Mucosa of stomach (tissue), 1 donor: ENCODE measurements around the gene AP2A1.
A peak's percentile ranks its signal among the peaks of the same experiment; 100 is the strongest.
"Not testable (repeated sequence)": the region's sequence is repeated elsewhere in the genome, so short reads cannot be mapped to it uniquely, and the experiment has no call there.

ENCODE experiments used
- H3K27me3 ChIP-seq: one replicate; pipeline ENCODE4 v1.7.0; 2013; ENCODE audit warnings: mild to moderate bottlenecking, low read length; ENCODE audit not compliant: control insufficient read depth, insufficient read depth
- H3K36me3 ChIP-seq: one replicate; pipeline ENCODE4 v1.7.0; 2013; ENCODE audit warnings: low read length; ENCODE audit not compliant: control insufficient read depth, insufficient read depth
- H3K4me1 ChIP-seq: one replicate; pipeline ENCODE4 v1.7.0; 2013; ENCODE audit warnings: mild to moderate bottlenecking, low read length; ENCODE audit not compliant: control insufficient read depth, insufficient read depth
- H3K4me3 ChIP-seq: one replicate; pipeline ENCODE4 v1.7.0; 2013; ENCODE audit warnings: low read length
- H3K9ac ChIP-seq: one replicate; pipeline ENCODE4 v1.7.0; 2013; ENCODE audit warnings: mild to moderate bottlenecking, low read length, moderate library complexity
- H3K9me3 ChIP-seq: one replicate; pipeline ENCODE4 v1.7.0; 2013; ENCODE audit warnings: mild to moderate bottlenecking, low read length, moderate library complexity; ENCODE audit not compliant: control insufficient read depth
- donor health status: Pancreatic carcinoma.

The AP2A1 gene

DNA sequence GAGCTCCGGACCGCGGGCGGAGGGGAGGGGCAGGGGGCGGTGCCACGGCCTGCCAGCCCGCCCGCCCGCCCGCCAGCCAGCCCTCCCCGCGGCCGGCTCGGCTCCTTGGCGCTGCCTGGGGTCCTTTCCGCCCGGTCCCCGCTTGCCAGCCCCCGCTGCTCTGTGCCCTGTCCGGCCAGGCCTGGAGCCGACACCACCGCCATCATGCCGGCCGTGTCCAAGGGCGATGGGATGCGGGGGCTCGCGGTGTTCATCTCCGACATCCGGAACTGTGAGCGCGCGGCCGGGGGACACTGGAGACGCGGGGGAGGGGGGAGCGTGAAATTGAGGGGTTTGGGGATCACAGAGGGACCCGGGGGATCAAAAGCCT lies at the start of gene AP2A1:
Gene AP2A1, plus strand, starts transcription at position 72 of the 370 bp plus-strand sequence. Its CDS starts 133 bp downstream, at position 205.
- Histone ChIP-seq H3K9ac (peak within 1 kb of the TSS; percentile 93), H3K9me3 (no peaks in the 10 kb centered on the region), H3K4me3 (peak within 1 kb of the TSS; percentile 96), H3K27me3 (no peaks in the 10 kb centered on the region), H3K36me3 (no peaks in the 10 kb centered on the region), H3K4me1 (peaks cover 27% of the 10 kb centered on the region)

DNA sequence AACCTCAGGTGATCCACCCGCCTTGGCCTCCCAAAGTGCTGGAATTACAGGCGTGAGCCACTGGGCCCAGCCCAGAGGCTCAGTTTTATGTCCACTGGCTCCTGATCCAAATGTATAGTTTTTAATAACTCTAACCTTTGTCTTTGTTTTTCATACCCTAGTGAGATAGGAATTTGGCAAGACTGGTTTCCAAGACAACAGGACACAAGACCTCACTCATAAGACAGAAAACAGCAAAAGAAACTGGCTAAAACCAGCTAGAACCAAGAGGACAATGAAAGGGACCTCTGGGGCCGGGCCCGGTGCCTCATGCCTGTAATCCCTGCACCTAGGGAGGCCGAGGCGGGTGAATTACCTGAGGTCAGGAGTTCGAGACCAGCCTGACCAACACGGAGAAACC lies 48.3 kb upstream of the AP2A1 start:
- H3K4me3 ChIP-seq: no peak overlapping the region
- H3K9ac ChIP-seq: no peak overlapping the region

GRCh38 chr19:49718991-49719390 lies 47.8 kb upstream of the AP2A1 start:
- Histone ChIP-seq H3K9ac (no peak overlapping the region), H3K9me3 (no peaks in the 10 kb centered on the region), H3K4me3 (no peak overlapping the region), H3K27me3 (no peaks in the 10 kb centered on the region), H3K36me3 (no peaks in the 10 kb centered on the region), H3K4me1 (no peaks in the 10 kb centered on the region)

More for the DNA sequence above, 48.3 kb upstream of the AP2A1 start:
- no peaks in the 10 kb centered on the region for H3K9me3 ChIP-seq
- H3K27me3 ChIP-seq: no peaks in the 10 kb centered on the region
- no peaks in the 10 kb centered on the region for H3K4me1 ChIP-seq
- H3K36me3 ChIP-seq: no peaks in the 10 kb centered on the region

GRCh38 chr19:49719420-49719819 lies 47.4 kb upstream of the AP2A1 start:
- H3K4me1 ChIP-seq, H3K9ac ChIP-seq, H3K9me3 ChIP-seq, H3K4me3 ChIP-seq, H3K27me3 ChIP-seq, H3K36me3 ChIP-seq: not testable (repeated sequence)

DNA sequence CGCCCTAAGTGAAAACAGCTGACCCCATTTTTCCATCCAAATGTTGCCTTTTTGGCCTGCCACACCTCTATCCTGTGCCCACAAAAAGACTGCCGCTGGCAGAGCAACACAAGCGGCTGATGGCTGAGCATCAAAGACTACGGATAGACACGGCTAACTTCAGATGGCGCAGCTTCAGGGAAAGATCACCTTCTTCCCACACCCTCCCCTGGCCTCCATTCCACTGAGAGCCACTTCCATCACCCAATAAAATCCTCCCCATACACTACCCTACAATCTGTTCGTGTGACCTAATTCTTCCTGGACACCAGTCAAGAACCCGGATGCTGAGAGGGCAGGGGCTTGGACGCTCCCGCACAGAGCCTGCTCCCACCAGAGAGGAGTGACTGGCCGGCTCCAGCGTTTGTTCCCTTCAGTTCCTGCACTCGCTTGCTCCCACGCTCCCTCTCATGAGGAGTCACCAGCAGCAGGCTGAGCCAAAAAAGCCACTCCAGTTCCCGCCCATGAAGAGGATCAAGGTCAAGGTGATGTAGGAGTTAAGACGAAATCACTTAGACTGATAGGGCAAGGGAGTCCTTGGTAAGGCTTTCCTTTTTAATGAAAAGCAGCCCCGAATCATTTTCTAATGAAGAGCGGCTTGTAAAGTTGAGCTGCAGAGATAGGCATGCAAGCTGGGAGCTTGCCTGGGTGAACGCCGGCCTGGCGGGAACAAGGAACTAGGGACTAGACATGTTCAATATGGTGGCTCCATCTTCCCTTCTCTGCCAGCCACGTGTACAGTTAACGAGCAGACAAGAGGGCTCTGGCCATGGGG lies 39.4 kb upstream of the AP2A1 start:
- Histone ChIP-seq H3K4me1 (no peaks in the 10 kb centered on the region), H3K36me3 (no peaks in the 10 kb centered on the region), H3K4me3 (no peak overlapping the region), H3K9ac (no peak overlapping the region), H3K9me3 (no peaks in the 10 kb centered on the region), H3K27me3 (no peaks in the 10 kb centered on the region)

DNA sequence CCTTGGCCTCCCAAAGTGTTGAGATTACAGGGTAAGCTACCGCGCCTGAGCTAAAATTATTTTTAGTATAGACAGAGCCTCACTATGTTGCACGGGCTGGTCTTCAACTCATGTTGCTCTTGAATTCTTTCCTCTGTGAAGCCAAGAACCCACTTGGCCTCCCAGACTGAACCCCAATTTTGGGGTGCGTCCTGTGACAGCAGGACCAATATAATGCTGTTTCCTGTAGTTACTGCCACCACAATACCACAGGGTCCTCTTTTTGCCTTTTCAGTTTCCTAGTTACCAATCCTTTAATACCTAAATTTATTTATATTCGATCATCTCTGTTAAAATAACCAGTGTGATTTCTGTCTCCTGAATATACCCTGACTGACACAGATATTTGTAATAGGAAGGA lies 36.6 kb upstream of the AP2A1 start:
- no peaks in the 10 kb centered on the region for H3K4me1 ChIP-seq
- no peak overlapping the region for H3K4me3 ChIP-seq
- no peaks in the 10 kb centered on the region for H3K9me3 ChIP-seq
- no peak overlapping the region for H3K9ac ChIP-seq
- no peaks in the 10 kb centered on the region for H3K27me3 ChIP-seq
- H3K36me3 ChIP-seq: no peaks in the 10 kb centered on the region

DNA sequence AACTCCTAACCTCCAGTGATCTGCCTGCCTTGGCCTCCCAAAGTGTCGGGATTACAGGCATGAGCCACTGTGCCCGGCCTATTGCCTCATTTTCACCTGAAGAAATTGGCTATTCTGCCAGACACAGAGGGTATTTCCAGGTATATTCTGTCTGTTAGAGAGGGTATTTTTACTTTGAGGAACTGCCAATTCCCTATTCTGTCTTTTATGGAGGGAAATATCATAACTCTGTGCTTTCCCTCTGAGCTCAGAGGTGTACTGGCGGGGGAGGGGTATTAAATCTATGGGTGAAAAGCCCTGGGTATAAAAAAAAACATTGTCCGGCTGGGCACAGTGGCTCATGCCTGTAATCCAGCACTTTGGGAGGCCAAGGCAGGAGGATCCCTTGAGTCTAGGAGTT lies 28.5 kb upstream of the AP2A1 start:
- H3K36me3 ChIP-seq: no peaks in the 10 kb centered on the region
- no peak overlapping the region for H3K4me3 ChIP-seq
- no peaks in the 10 kb centered on the region for H3K4me1 ChIP-seq
- no peak overlapping the region for H3K9ac ChIP-seq
- no peaks in the 10 kb centered on the region for H3K27me3 ChIP-seq
- no peaks in the 10 kb centered on the region for H3K9me3 ChIP-seq

- no peaks in the 10 kb centered on the region for H3K27me3 ChIP-seq
- H3K4me3 ChIP-seq: no peak overlapping the region
- H3K36me3 ChIP-seq: no peaks in the 10 kb centered on the region
- no peaks in the 10 kb centered on the region for H3K9me3 ChIP-seq
- H3K4me1 ChIP-seq: no peaks in the 10 kb centered on the region
- no peak overlapping the region for H3K9ac ChIP-seq
Observed at GRCh38 chr19:49739098-49739497, 27.7 kb upstream of the AP2A1 start.

- no peaks in the 10 kb centered on the region for H3K4me1 ChIP-seq
- no peaks in the 10 kb centered on the region for H3K9me3 ChIP-seq
- no peak overlapping the region for H3K4me3 ChIP-seq
- H3K9ac ChIP-seq: no peak overlapping the region
- H3K36me3 ChIP-seq: no peaks in the 10 kb centered on the region
- H3K27me3 ChIP-seq: no peaks in the 10 kb centered on the region
Observed at GRCh38 chr19:49739933-49740332, 26.9 kb upstream of the AP2A1 start.

- Histone ChIP-seq H3K9me3 (no peaks in the 10 kb centered on the region), H3K4me3 (no peak overlapping the region), H3K27me3 (no peaks in the 10 kb centered on the region), H3K9ac (no peak overlapping the region), H3K4me1 (no peaks in the 10 kb centered on the region), H3K36me3 (no peaks in the 10 kb centered on the region)
Observed at GRCh38 chr19:49741210-49741844, 25.5 kb upstream of the AP2A1 start.

DNA sequence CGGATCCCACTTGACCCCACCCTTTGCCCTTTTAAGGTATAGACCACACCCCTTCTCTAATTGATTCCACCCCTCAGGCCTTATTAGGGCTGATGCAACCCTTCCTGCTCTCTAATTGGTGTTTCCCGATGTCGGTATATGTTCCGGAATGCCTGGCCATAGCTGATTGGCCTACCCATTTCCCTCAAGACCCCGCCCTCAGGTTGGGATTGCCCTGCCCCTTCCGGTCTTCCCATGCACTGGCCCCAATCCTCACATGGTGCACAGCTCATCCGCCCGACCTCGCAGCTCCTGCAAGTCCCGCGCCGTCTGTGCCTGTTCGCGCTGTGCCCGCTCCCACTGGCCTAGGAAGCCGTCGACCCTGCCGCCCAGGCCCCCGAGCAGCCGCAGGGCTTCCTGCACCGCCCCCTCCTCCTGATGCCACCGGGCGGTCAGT lies 21.8 kb upstream of the AP2A1 start:
- no peak overlapping the region for H3K4me3 ChIP-seq
- H3K27me3 ChIP-seq: no peaks in the 10 kb centered on the region
- H3K9ac ChIP-seq: no peak overlapping the region
- no peaks in the 10 kb centered on the region for H3K4me1 ChIP-seq
- no peaks in the 10 kb centered on the region for H3K9me3 ChIP-seq
- no peaks in the 10 kb centered on the region for H3K36me3 ChIP-seq

DNA sequence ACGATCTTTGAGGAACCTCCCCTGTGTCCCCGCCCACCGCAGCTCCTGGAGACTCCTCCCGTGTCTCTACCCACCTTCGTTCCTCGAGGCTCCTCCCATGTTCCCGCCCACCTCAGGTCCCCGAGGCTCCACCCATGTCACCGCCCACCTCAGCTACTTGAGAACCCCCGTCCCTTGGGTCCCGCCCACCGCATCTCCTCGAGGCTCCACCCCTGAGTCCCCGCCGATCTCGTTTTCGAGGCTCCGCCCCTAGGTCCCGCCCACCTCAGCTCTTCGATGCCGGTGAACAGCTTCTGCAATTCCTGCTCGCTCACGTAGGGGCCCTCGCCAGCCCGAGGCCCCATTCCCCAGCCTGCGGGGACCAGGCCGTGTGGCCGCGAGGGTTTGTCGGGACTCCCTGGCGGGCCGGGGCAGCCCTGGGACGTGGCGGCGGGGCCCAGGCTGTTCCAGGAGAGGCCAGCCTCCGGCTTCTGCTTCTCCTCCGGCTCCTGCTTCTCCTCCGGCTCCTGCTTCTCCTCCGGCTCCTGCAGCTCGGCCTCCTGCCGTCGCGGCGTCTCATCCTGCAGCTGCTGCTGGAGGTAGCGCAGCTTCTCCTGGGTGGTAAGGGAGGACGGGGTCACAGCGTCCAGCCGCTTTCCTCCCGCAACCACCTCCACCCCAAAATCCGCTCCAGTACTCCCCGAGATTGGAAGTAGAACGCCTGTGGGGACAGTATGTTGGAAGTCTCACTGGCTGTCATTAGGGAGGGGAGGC lies 20.4 kb upstream of the AP2A1 start:
- Histone ChIP-seq H3K4me3 (no peak overlapping the region), H3K9ac (no peak overlapping the region), H3K9me3 (no peaks in the 10 kb centered on the region)

More for the DNA sequence above, 20.4 kb upstream of the AP2A1 start:
- no peaks in the 10 kb centered on the region for H3K36me3 ChIP-seq
- H3K27me3 ChIP-seq: no peaks in the 10 kb centered on the region
- no peaks in the 10 kb centered on the region for H3K4me1 ChIP-seq
